ENCODE results near the gene OR13C9. TPM values are rescaled to one million over a fixed set of nuclear protein-coding genes. Genes with fewer than 3 reads are reported as not detected.

The OR13C9 gene
- polyA plus RNA-seq, 1 donor from 2014 or later: not detected

GRCh38 chr9:104580562-104580961 lies 37.4 kb downstream of the OR13C9 start:
- TF ChIP-seq MXI1 (conservative IDR thresholded peaks at IDR 0.05; ENCODE audit: poor library complexity, severe bottlenecking) (no peak), EP300 (conservative IDR thresholded peaks at IDR 0.05; ENCODE audit: poor library complexity, severe bottlenecking) (no peak), EZH2 (IDR thresholded peaks at IDR 0.05; ENCODE audit: borderline replicate concordance, insufficient read depth, low read length, poor library complexity, severe bottlenecking) (no peak), TAF1 (IDR thresholded peaks at IDR 0.05; ENCODE audit: low read depth) (no peak), RAD21 (conservative IDR thresholded peaks at IDR 0.05) (no peak), REST (IDR thresholded peaks at IDR 0.05; ENCODE audit: borderline replicate concordance) (no peak), SMC3 (conservative IDR thresholded peaks at IDR 0.05; ENCODE audit: poor library complexity) (no peak), POLR2AphosphoS5 (IDR thresholded peaks at IDR 0.05) (no peak), CTCF (IDR thresholded peaks at IDR 0.05; ENCODE audit: poor library complexity, severe bottlenecking) (no peak)
- no peak overlapping the region for H2AFZ ChIP-seq (ENCODE audit: low read depth, low read length)
- H3F3A ChIP-seq (ENCODE audit: insufficient read depth, low read length, poor library complexity, severe bottlenecking): no peaks in the 10 kb centered on the region

GRCh38 chr9:104577263-104577662 lies 40.7 kb downstream of the OR13C9 start:
- H3K27ac ChIP-seq (ENCODE audit: low read length): no peak overlapping the region

More at GRCh38 chr9:104580562-104580961, 37.4 kb downstream of the OR13C9 start:
- Histone ChIP-seq H3K9me2 (ENCODE audit: insufficient read depth, low read length) (no peaks in the 10 kb centered on the region), H3K36me3 (ENCODE audit: insufficient read depth, low read length) (no peaks in the 10 kb centered on the region), H4K20me1 (ENCODE audit: insufficient read depth) (no peaks in the 10 kb centered on the region), H3K27ac (ENCODE audit: low read length) (no peak overlapping the region), H3K79me2 (replicated peaks; ENCODE audit: insufficient read depth, low read length) (no peaks in the 10 kb centered on the region), H3K9me3 (ENCODE audit: low read length) (no peaks in the 10 kb centered on the region), H3K9ac (ENCODE audit: low read length) (no peak overlapping the region), H3K4me2 (ENCODE audit: low read length) (no peak overlapping the region), H3K4me3 (ENCODE audit: low read length) (no peak overlapping the region), H3K27me3 (ENCODE audit: insufficient read depth, low read depth, low read length) (no peaks in the 10 kb centered on the region)

More at GRCh38 chr9:104577263-104577662, 40.7 kb downstream of the OR13C9 start:
- Histone ChIP-seq H3K4me2 (ENCODE audit: low read length) (no peak overlapping the region), H3K4me3 (ENCODE audit: low read length) (no peak overlapping the region), H3K9ac (ENCODE audit: low read length) (no peak overlapping the region), H3K36me3 (ENCODE audit: insufficient read depth, low read length) (no peaks in the 10 kb centered on the region), H3F3A (ENCODE audit: insufficient read depth, low read length, poor library complexity, severe bottlenecking) (no peaks in the 10 kb centered on the region), H3K27me3 (ENCODE audit: insufficient read depth, low read depth, low read length) (no peaks in the 10 kb centered on the region), H4K20me1 (ENCODE audit: insufficient read depth) (no peaks in the 10 kb centered on the region), H3K79me2 (replicated peaks; ENCODE audit: insufficient read depth, low read length) (no peaks in the 10 kb centered on the region), H3K9me2 (ENCODE audit: insufficient read depth, low read length) (no peaks in the 10 kb centered on the region), H2AFZ (ENCODE audit: low read depth, low read length) (no peak overlapping the region), H3K9me3 (ENCODE audit: low read length) (no peaks in the 10 kb centered on the region)
- TF ChIP-seq EZH2 (IDR thresholded peaks at IDR 0.05; ENCODE audit: borderline replicate concordance, insufficient read depth, low read length, poor library complexity, severe bottlenecking): no peak
- TF ChIP-seq POLR2AphosphoS5 (IDR thresholded peaks at IDR 0.05): no peak
- no peak for TF ChIP-seq MXI1 (conservative IDR thresholded peaks at IDR 0.05; ENCODE audit: poor library complexity, severe bottlenecking)
- TF ChIP-seq RAD21 (conservative IDR thresholded peaks at IDR 0.05): no peak
- no peak for TF ChIP-seq REST (IDR thresholded peaks at IDR 0.05; ENCODE audit: borderline replicate concordance)
- TF ChIP-seq EP300 (conservative IDR thresholded peaks at IDR 0.05; ENCODE audit: poor library complexity, severe bottlenecking): no peak
- TF ChIP-seq SMC3 (conservative IDR thresholded peaks at IDR 0.05; ENCODE audit: poor library complexity): no peak
- no peak for TF ChIP-seq TAF1 (IDR thresholded peaks at IDR 0.05; ENCODE audit: low read depth)
- no peak for TF ChIP-seq CTCF (IDR thresholded peaks at IDR 0.05; ENCODE audit: poor library complexity, severe bottlenecking)
